Measurements from ENCODE around the gene PACC1.

GRCh38 chr1:212433577-212434462 lies 19.1 kb upstream of the PACC1 start:
- TF ChIP-seq POLR2A (IDR thresholded peaks at IDR 0.05) (no peak), CTCF (IDR thresholded peaks at IDR 0.05) (no peak)
